ENCODE results near the gene CLPTM1L.

DNA sequence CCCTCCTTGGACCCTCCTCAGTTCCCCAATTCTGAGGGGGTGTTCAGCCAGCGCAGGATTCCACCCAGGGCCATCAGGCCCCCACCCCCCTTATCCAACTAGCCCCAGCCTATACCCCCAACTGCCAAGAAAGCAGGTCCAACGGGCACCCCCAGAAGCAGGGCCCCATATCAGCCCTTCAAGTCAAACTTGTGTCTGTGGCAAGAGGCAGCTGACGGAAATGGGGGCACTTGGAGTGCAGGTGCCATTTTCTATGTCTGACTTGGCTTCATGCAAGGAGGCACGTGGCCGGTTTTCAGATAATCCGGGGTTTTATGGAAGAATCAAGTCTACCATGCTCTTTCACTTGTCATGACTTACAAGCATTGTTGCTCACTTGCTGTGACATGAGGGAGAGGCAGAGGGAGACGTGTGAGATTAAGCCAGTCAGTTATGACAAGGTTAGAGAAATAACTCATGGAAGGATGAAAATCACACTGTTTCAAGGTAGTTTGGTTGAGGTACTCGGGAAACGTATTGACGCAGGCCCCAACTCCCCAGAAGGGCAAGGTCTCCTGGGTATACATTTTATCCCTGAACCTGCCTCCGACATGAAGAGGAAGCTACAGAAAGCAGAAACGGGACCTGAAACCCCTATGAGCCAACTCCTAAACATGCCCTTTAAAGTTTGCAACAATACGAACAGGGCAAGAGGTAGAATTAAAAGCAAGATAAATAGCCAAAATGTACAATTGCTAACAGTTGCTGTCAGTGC is 26.5 kb upstream of the CLPTM1L start:
- no peak for TF ChIP-seq POLR2A (IDR thresholded peaks at IDR 0.05)
- TF ChIP-seq, protein P1, sequence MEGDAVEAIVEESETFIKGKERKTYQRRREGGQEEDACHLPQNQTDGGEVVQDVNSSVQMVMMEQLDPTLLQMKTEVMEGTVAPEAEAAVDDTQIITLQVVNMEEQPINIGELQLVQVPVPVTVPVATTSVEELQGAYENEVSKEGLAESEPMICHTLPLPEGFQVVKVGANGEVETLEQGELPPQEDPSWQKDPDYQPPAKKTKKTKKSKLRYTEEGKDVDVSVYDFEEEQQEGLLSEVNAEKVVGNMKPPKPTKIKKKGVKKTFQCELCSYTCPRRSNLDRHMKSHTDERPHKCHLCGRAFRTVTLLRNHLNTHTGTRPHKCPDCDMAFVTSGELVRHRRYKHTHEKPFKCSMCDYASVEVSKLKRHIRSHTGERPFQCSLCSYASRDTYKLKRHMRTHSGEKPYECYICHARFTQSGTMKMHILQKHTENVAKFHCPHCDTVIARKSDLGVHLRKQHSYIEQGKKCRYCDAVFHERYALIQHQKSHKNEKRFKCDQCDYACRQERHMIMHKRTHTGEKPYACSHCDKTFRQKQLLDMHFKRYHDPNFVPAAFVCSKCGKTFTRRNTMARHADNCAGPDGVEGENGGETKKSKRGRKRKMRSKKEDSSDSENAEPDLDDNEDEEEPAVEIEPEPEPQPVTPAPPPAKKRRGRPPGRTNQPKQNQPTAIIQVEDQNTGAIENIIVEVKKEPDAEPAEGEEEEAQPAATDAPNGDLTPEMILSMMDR (IDR thresholded peaks at IDR 0.05): no peak

All from tibial nerve (tissue), 3 donors.